ENCODE data around the gene VAV1. TPM values are rescaled to one million over a fixed set of nuclear protein-coding genes. Genes with fewer than 3 reads are reported as not detected.

VAV1 gene
- total and polyA plus RNA-seq, 2 of the 8 experiments (the other 6 are each of a cell fraction or from before 2014, with no cell fraction given) = 0.21 to 0.22 TPM

- TF ChIP-seq SUZ12 (IDR thresholded peaks at IDR 0.05; ENCODE audit: low read length) (no peak), RFX5 (IDR thresholded peaks at IDR 0.05; ENCODE audit: borderline replicate concordance, low read depth, low read length) (no peak)
These were observed 130.9 kb downstream of the VAV1 start (continued) for GRCh38 chr19:6903446-6903845.

All from H1 (cell line).